Colonic mucosa (tissue), 4 donors: ENCODE measurements around the gene AMZ1. TPM values are rescaled to one million over a fixed set of nuclear protein-coding genes. Genes with fewer than 3 reads are reported as not detected.
"Not testable (repeated sequence)": the region's sequence is repeated elsewhere in the genome, so short reads cannot be mapped to it uniquely, and the experiment has no call there.

Experiments
- DNase-seq: peaks from one replicate; pipeline ENCODE4 v3.0.0-alpha.2; 2020
- H3K27ac ChIP-seq: fragments of 200-600 bp; one replicate; pipeline ENCODE4 v1.8.0; 2021
- H3K27me3 ChIP-seq: fragments of 200-600 bp; one replicate; pipeline ENCODE4 v1.8.0; 2021
- H3K36me3 ChIP-seq: fragments of 200-600 bp; one replicate; pipeline ENCODE4 v1.8.0; 2021
- H3K4me1 ChIP-seq: fragments of 200-600 bp; one replicate; pipeline ENCODE4 v1.8.0; 2021; ENCODE audit warnings: mild to moderate bottlenecking
- H3K4me3 ChIP-seq: fragments of 200-600 bp; one replicate; pipeline ENCODE4 v1.8.0; 2021
- H3K9ac ChIP-seq, 2 donors: one replicate each; pipeline ENCODE4 v1.7.0; 2013; ENCODE audit warnings: control low read depth in 2 of 2, low read depth in 2 of 2, low read length in 2 of 2
- H3K9me3 ChIP-seq: fragments of 200-600 bp; one replicate; pipeline ENCODE4 v1.8.0; 2021
- CTCF ChIP-seq: fragments of 200-600 bp; IDR thresholded peaks from one replicate; pipeline ENCODE4 v1.8.0; 2022; ENCODE audit warnings: antibody characterized with exemption, mild to moderate bottlenecking
- intact Hi-C: fragments of 100-400 bp; cut with DNase I; formaldehyde crosslinking; loops from one replicate; pipeline ENCODE4 v1.14.1; 2022
- total RNA-seq, 2 donors: library from RNA; stranded (reverse); fragmentation: NEBNext Ultra II Directional in 1 of 2; extraction: Animal tissue kit (Norgen Biotek cat#: 25700) in 1 of 2; gene quantifications; one replicate each; pipeline ENCODE4 v1.2.1, GENCODE V29; 2021
- donor health status: healthy.
- donor health status: DM: no; HTN: no; CAD: no.
- donor health status: DM: no; HTN: no; CAD: no.

The AMZ1 gene
- total RNA-seq, 2 donors from 2014 or later, result 0.08 TPM; not detected in 1

GRCh38 chr7:2689343-2689847, 1.4 kb downstream of the AMZ1 start:
- DNase-seq, result no peak
- TF ChIP-seq CTCF, result no peak
- H3K27ac ChIP-seq, result no peak overlapping the region
- H3K4me1 ChIP-seq, result no peaks in the 10 kb centered on the region
- no peaks in the 10 kb centered on the region for H3K9me3 ChIP-seq
- H3K27me3 ChIP-seq, result peaks cover 35% of the 10 kb centered on the region
- intact Hi-C loops, result no loop called here
- no peak overlapping the region for H3K9ac ChIP-seq
- no peaks in the 10 kb centered on the region for H3K36me3 ChIP-seq
- no peak overlapping the region for H3K4me3 ChIP-seq

GRCh38 chr7:2689951-2690705, 2.1 kb downstream of the AMZ1 start:
- no peak for DNase-seq
- Histone ChIP-seq H3K27me3 (peaks cover 35% of the 10 kb centered on the region), H3K4me3 (no peak overlapping the region), H3K27ac (no peak overlapping the region), H3K4me1 (no peaks in the 10 kb centered on the region), H3K9me3 (no peaks in the 10 kb centered on the region), H3K36me3 (no peaks in the 10 kb centered on the region), H3K9ac (peak overlapping the region in 1 of 2 donors; percentile 8)
- TF ChIP-seq CTCF, result no peak
- intact Hi-C loops, result no loop called here

- TF ChIP-seq CTCF, result no peak
- Histone ChIP-seq H3K27me3 (peaks cover 33% of the 10 kb centered on the region), H3K27ac (no peak overlapping the region), H3K9ac (no peak overlapping the region), H3K4me1 (no peaks in the 10 kb centered on the region), H3K36me3 (no peaks in the 10 kb centered on the region), H3K9me3 (no peaks in the 10 kb centered on the region), H3K4me3 (no peak overlapping the region)
- intact Hi-C loops, result no loop called here
- DNase-seq, result no peak
These were observed 3.2 kb downstream of the AMZ1 start for GRCh38 chr7:2691011-2691707.

- H3K36me3 ChIP-seq, H3K9me3 ChIP-seq, H3K4me1 ChIP-seq, H3K4me3 ChIP-seq, H3K27ac ChIP-seq, H3K9ac ChIP-seq, intact Hi-C loops, DNase-seq: not testable (repeated sequence)
- peaks cover 33% of the 10 kb centered on the region for H3K27me3 ChIP-seq
These were observed 4.0 kb downstream of the AMZ1 start for GRCh38 chr7:2691932-2692439.

GRCh38 chr7:2692543-2692942, 4.5 kb downstream of the AMZ1 start:
- Histone ChIP-seq H3K4me3 (no peak overlapping the region), H3K4me1 (no peaks in the 10 kb centered on the region), H3K9ac (no peak overlapping the region), H3K9me3 (no peaks in the 10 kb centered on the region), H3K27me3 (peaks cover 27% of the 10 kb centered on the region), H3K27ac (no peak overlapping the region), H3K36me3 (no peaks in the 10 kb centered on the region)
- TF ChIP-seq CTCF, result no peak
- DNase-seq, result no peak
- intact Hi-C loops, result no loop called here

GRCh38 chr7:2693420-2694121, 5.6 kb downstream of the AMZ1 start:
- H3K9me3 ChIP-seq, H3K27ac ChIP-seq, H3K9ac ChIP-seq, H3K4me3 ChIP-seq, DNase-seq, intact Hi-C loops, H3K36me3 ChIP-seq, H3K4me1 ChIP-seq: not testable (repeated sequence)
- peaks cover 17% of the 10 kb centered on the region for H3K27me3 ChIP-seq

- H3K9ac ChIP-seq, H3K4me3 ChIP-seq: not testable (repeated sequence)
These were observed 6.1 kb downstream of the AMZ1 start for GRCh38 chr7:2694122-2694436.

More at GRCh38 chr7:2694122-2694436, 6.1 kb downstream of the AMZ1 start:
- peaks cover 12% of the 10 kb centered on the region for H3K27me3 ChIP-seq
- H3K27ac ChIP-seq, H3K9me3 ChIP-seq, intact Hi-C loops, H3K36me3 ChIP-seq, DNase-seq, H3K4me1 ChIP-seq: not testable (repeated sequence)
